Muscle layer of colon (tissue), 2 donors: Measurements from ENCODE around the gene NPIPB2.
"Not testable (repeated sequence)": the region's sequence is repeated elsewhere in the genome, so short reads cannot be mapped to it uniquely, and the experiment has no call there.

Source experiments
- H3K27ac ChIP-seq: one replicate; pipeline ENCODE4 v1.7.0; 2013; ENCODE audit warnings: low read depth, mild to moderate bottlenecking, low read length, moderate library complexity
- H3K27me3 ChIP-seq, 2 donors: one replicate each; pipeline ENCODE4 v1.7.0; 2013; ENCODE audit warnings: low read length in 2 of 2, mild to moderate bottlenecking in 2 of 2; ENCODE audit not compliant: insufficient read depth in 2 of 2, control insufficient read depth in 1 of 2
- H3K36me3 ChIP-seq: one replicate; pipeline ENCODE4 v1.7.0; 2013; ENCODE audit warnings: mild to moderate bottlenecking, low read length; ENCODE audit not compliant: insufficient read depth
- H3K4me1 ChIP-seq: one replicate; pipeline ENCODE4 v1.7.0; 2013; ENCODE audit warnings: mild to moderate bottlenecking, low read length; ENCODE audit not compliant: insufficient read depth
- H3K4me3 ChIP-seq, 2 donors: one replicate each; pipeline ENCODE4 v1.7.0; 2013; ENCODE audit warnings: low read length in 2 of 2, low read depth in 1 of 2, mild to moderate bottlenecking in 1 of 2, moderate library complexity in 1 of 2
- H3K9ac ChIP-seq: one replicate; pipeline ENCODE4 v1.7.0; 2013; ENCODE audit warnings: low read length
- H3K9me3 ChIP-seq: one replicate; pipeline ENCODE4 v1.7.0; 2013; ENCODE audit warnings: mild to moderate bottlenecking, low read length
- donor health status: abdominal sarcoma.
- donor health status: Adenocarcinoma of cecum.

Gene NPIPB2

GRCh38 chr16:11956558-11956957, 14.7 kb upstream of the NPIPB2 start:
- Histone ChIP-seq H3K9ac (no peak overlapping the region), H3K9me3 (no peaks in the 10 kb centered on the region), H3K27me3 (no peaks in the 10 kb centered on the region), H3K27ac (no peak overlapping the region), H3K4me3 (no peak overlapping the region), H3K4me1 (no peaks in the 10 kb centered on the region), H3K36me3 (no peaks in the 10 kb centered on the region)

- Histone ChIP-seq H3K9ac (no peak overlapping the region), H3K9me3 (no peaks in the 10 kb centered on the region), H3K4me3 (no peak overlapping the region), H3K27ac (no peak overlapping the region), H3K4me1 (no peaks in the 10 kb centered on the region), H3K27me3 (no peaks in the 10 kb centered on the region), H3K36me3 (no peaks in the 10 kb centered on the region)
These were observed 13.9 kb upstream of the NPIPB2 start for GRCh38 chr16:11955713-11956123.

GRCh38 chr16:11953576-11953975, 11.7 kb upstream of the NPIPB2 start:
- H3K27ac ChIP-seq, H3K9ac ChIP-seq, H3K9me3 ChIP-seq, H3K4me1 ChIP-seq, H3K27me3 ChIP-seq, H3K4me3 ChIP-seq, H3K36me3 ChIP-seq: not testable (repeated sequence)

- Histone ChIP-seq H3K27ac (no peak overlapping the region), H3K4me1 (no peaks in the 10 kb centered on the region), H3K27me3 (no peaks in the 10 kb centered on the region), H3K9me3 (no peaks in the 10 kb centered on the region), H3K36me3 (no peaks in the 10 kb centered on the region), H3K4me3 (no peak overlapping the region), H3K9ac (no peak overlapping the region)
These were observed 8.5 kb upstream of the NPIPB2 start for GRCh38 chr16:11950388-11950787.

GRCh38 chr16:11949527-11949926, 7.7 kb upstream of the NPIPB2 start:
- no peaks in the 10 kb centered on the region for H3K9me3 ChIP-seq
- H3K27me3 ChIP-seq, result no peaks in the 10 kb centered on the region
- no peaks in the 10 kb centered on the region for H3K4me1 ChIP-seq

GRCh38 chr16:11948819-11949218, 7.0 kb upstream of the NPIPB2 start:
- Histone ChIP-seq H3K27ac (no peak overlapping the region), H3K4me3 (no peak overlapping the region), H3K36me3 (no peaks in the 10 kb centered on the region), H3K9ac (no peak overlapping the region), H3K9me3 (no peaks in the 10 kb centered on the region), H3K27me3 (no peaks in the 10 kb centered on the region), H3K4me1 (no peaks in the 10 kb centered on the region)

More at GRCh38 chr16:11949527-11949926, 7.7 kb upstream of the NPIPB2 start:
- Histone ChIP-seq H3K27ac (no peak overlapping the region), H3K9ac (no peak overlapping the region), H3K4me3 (no peak overlapping the region), H3K36me3 (no peaks in the 10 kb centered on the region)

GRCh38 chr16:11946433-11946832, 4.6 kb upstream of the NPIPB2 start:
- Histone ChIP-seq H3K36me3 (no peaks in the 10 kb centered on the region), H3K27ac (no peak overlapping the region), H3K4me1 (no peaks in the 10 kb centered on the region), H3K9me3 (no peaks in the 10 kb centered on the region), H3K27me3 (no peaks in the 10 kb centered on the region), H3K4me3 (no peak overlapping the region), H3K9ac (no peak overlapping the region)

- not testable (repeated sequence) for H3K9ac ChIP-seq, H3K4me3 ChIP-seq, H3K27me3 ChIP-seq, H3K27ac ChIP-seq, H3K9me3 ChIP-seq, H3K36me3 ChIP-seq, H3K4me1 ChIP-seq
These were observed 14.5 kb downstream of the NPIPB2 start for GRCh38 chr16:11927350-11927749.

GRCh38 chr16:11924046-11924445, 17.8 kb downstream of the NPIPB2 start:
- H3K36me3 ChIP-seq, H3K9ac ChIP-seq, H3K27ac ChIP-seq, H3K4me1 ChIP-seq, H3K9me3 ChIP-seq, H3K4me3 ChIP-seq, H3K27me3 ChIP-seq: not testable (repeated sequence)

- Histone ChIP-seq H3K27me3 (no peaks in the 10 kb centered on the region), H3K4me3 (peak overlapping the region; percentile 52 to 84), H3K36me3 (no peaks in the 10 kb centered on the region), H3K9me3 (no peaks in the 10 kb centered on the region), H3K27ac (peak overlapping the region; percentile 96), H3K4me1 (peaks cover 26% of the 10 kb centered on the region), H3K9ac (peak overlapping the region; percentile 94)
These were observed 25.1 kb downstream of the NPIPB2 start for GRCh38 chr16:11916524-11917285.

- Histone ChIP-seq H3K27ac (peak within 1 kb of the TSS; percentile 96), H3K36me3 (no peaks in the 10 kb centered on the region), H3K4me3 (peak within 1 kb of the TSS; percentile 66 to 84), H3K9ac (peak within 1 kb of the TSS; percentile 94), H3K9me3 (no peaks in the 10 kb centered on the region), H3K27me3 (no peaks in the 10 kb centered on the region), H3K4me1 (peaks cover 31% of the 10 kb centered on the region)
These were observed 26.0 kb downstream of the NPIPB2 start, which contains the start of gene GSPT1 for GRCh38 chr16:11915644-11916523. GSPT1 (minus strand) TSS chr16:11915956; CDS start chr16:11915720, 236 bp downstream.
